H1 (cell line): Measurements from ENCODE around the gene CCL22. TPM values are rescaled to one million over a fixed set of nuclear protein-coding genes. Genes with fewer than 3 reads are reported as not detected.

Source experiments
- CBX5 ChIP-seq: fragments of 300-800, 300-1000 bp; sonication (generic); IDR thresholded peaks from 2 replicates; pipeline ENCODE4 v1.7.1; 2016; ENCODE audit warnings: antibody characterized with exemption, low read length, low read depth
- HDAC2 ChIP-seq, 2 experiments: fragments of 300-600 bp in 1 of 2; sonication (generic) in 1 of 2; IDR thresholded peaks; 2 replicates each; pipeline ENCODE4 v1.6.1; 2011 to 2012; ENCODE audit warnings: low read depth in 2 of 2, low read length in 2 of 2, mild to moderate bottlenecking in 2 of 2, moderate library complexity in 2 of 2, borderline replicate concordance in 1 of 2, inconsistent platforms in 1 of 2
- POLR2A ChIP-seq, 2 experiments: IDR thresholded peaks; 1 replicate in 1 of 2; 2 replicates in 1 of 2; pipeline ENCODE4 v1.6.1; 2011; ENCODE audit warnings: low read depth in 2 of 2, low read length in 2 of 2, mild to moderate bottlenecking in 2 of 2; ENCODE audit errors: control extremely low read depth in 1 of 2
- RXRA ChIP-seq: IDR thresholded peaks from 2 replicates; pipeline ENCODE4 v1.6.1; 2011; ENCODE audit warnings: low read depth, mild to moderate bottlenecking, low read length, moderate library complexity; ENCODE audit not compliant: insufficient read depth
- TEAD4 ChIP-seq: IDR thresholded peaks from 2 replicates; pipeline ENCODE4 v1.6.1; 2012; ENCODE audit warnings: low read depth, low read length, inconsistent platforms, mixed read lengths
- ZNF274 ChIP-seq: IDR thresholded peaks from 2 replicates; pipeline ENCODE4 v1.7.0; 2012; ENCODE audit warnings: low read length, borderline replicate concordance; ENCODE audit errors: extremely low read depth
- polyA plus RNA-seq, 7 experiments: library from polyadenylated mRNA; depleted of rRNA in 3 of 7; stranded (reverse) in 5 of 7; unstranded in 2 of 7; fragments of >200 nt in 5 of 7; fragments of 200-250 nt in 2 of 7; gene quantifications; 1 replicate in 5 of 7; 2 replicates in 1 of 7; 4 replicates in 1 of 7; pipeline versions ENCODE4 v1.2.1 to v1.2.3, GENCODE V29; 2011 to 2013; ENCODE audit warnings: missing spikeins in 2 of 7, mixed read lengths in 2 of 7
- total RNA-seq: library from RNA; stranded (reverse); fragmentation: NEBNext Ultra II Directional; extraction: Animal tissue kit (Norgen Biotek cat#: 25700); gene quantifications from 2 replicates; pipeline ENCODE4 v1.2.1, GENCODE V29; 2021
- TF ChIP-seq, protein P1 (sequence below): fragments of 300-600 bp; sonication (generic); IDR thresholded peaks from 2 replicates; pipeline ENCODE4 v1.7.1; 2012; ENCODE audit warnings: low read length, moderate library complexity, mild to moderate bottlenecking, inconsistent platforms; ENCODE audit not compliant: insufficient replicate concordance

Gene CCL22
- total and polyA plus RNA-seq, 2 of the 8 experiments (the other 6 are each of a cell fraction or from before 2014, with no cell fraction given) = not detected

DNA sequence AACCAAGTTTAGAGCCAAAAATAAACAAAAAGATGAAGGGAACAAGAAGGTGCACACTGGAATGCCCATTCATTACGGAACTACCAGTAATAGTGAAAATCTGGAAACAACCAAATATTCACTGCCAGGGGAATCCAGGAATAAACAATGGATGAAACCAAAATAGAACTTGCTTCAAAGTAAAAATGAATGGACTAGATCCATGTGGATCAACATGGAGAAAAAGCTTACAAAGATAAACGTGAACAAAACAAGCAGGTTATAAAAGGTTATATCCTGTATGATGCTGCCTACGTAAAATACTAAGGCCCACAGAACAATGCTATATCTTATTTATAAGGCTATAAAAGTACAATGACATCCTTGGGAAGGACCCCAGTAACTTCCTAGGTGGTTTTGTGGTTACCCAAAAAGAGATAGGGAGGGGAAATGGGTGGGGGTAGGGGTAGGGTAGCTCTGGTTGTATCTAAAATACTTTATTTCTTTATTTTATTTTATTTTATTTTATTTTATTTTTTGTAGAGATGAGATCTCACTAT is 12.8 kb upstream of the CCL22 start (continued):
- no peak for TF ChIP-seq HDAC2 (IDR thresholded peaks at IDR 0.05; ENCODE audit: borderline replicate concordance in 1 of 2, low read depth in 2 of 2, low read length in 2 of 2)
- TF ChIP-seq ZNF274 = no peak
- TF ChIP-seq, protein P1, sequence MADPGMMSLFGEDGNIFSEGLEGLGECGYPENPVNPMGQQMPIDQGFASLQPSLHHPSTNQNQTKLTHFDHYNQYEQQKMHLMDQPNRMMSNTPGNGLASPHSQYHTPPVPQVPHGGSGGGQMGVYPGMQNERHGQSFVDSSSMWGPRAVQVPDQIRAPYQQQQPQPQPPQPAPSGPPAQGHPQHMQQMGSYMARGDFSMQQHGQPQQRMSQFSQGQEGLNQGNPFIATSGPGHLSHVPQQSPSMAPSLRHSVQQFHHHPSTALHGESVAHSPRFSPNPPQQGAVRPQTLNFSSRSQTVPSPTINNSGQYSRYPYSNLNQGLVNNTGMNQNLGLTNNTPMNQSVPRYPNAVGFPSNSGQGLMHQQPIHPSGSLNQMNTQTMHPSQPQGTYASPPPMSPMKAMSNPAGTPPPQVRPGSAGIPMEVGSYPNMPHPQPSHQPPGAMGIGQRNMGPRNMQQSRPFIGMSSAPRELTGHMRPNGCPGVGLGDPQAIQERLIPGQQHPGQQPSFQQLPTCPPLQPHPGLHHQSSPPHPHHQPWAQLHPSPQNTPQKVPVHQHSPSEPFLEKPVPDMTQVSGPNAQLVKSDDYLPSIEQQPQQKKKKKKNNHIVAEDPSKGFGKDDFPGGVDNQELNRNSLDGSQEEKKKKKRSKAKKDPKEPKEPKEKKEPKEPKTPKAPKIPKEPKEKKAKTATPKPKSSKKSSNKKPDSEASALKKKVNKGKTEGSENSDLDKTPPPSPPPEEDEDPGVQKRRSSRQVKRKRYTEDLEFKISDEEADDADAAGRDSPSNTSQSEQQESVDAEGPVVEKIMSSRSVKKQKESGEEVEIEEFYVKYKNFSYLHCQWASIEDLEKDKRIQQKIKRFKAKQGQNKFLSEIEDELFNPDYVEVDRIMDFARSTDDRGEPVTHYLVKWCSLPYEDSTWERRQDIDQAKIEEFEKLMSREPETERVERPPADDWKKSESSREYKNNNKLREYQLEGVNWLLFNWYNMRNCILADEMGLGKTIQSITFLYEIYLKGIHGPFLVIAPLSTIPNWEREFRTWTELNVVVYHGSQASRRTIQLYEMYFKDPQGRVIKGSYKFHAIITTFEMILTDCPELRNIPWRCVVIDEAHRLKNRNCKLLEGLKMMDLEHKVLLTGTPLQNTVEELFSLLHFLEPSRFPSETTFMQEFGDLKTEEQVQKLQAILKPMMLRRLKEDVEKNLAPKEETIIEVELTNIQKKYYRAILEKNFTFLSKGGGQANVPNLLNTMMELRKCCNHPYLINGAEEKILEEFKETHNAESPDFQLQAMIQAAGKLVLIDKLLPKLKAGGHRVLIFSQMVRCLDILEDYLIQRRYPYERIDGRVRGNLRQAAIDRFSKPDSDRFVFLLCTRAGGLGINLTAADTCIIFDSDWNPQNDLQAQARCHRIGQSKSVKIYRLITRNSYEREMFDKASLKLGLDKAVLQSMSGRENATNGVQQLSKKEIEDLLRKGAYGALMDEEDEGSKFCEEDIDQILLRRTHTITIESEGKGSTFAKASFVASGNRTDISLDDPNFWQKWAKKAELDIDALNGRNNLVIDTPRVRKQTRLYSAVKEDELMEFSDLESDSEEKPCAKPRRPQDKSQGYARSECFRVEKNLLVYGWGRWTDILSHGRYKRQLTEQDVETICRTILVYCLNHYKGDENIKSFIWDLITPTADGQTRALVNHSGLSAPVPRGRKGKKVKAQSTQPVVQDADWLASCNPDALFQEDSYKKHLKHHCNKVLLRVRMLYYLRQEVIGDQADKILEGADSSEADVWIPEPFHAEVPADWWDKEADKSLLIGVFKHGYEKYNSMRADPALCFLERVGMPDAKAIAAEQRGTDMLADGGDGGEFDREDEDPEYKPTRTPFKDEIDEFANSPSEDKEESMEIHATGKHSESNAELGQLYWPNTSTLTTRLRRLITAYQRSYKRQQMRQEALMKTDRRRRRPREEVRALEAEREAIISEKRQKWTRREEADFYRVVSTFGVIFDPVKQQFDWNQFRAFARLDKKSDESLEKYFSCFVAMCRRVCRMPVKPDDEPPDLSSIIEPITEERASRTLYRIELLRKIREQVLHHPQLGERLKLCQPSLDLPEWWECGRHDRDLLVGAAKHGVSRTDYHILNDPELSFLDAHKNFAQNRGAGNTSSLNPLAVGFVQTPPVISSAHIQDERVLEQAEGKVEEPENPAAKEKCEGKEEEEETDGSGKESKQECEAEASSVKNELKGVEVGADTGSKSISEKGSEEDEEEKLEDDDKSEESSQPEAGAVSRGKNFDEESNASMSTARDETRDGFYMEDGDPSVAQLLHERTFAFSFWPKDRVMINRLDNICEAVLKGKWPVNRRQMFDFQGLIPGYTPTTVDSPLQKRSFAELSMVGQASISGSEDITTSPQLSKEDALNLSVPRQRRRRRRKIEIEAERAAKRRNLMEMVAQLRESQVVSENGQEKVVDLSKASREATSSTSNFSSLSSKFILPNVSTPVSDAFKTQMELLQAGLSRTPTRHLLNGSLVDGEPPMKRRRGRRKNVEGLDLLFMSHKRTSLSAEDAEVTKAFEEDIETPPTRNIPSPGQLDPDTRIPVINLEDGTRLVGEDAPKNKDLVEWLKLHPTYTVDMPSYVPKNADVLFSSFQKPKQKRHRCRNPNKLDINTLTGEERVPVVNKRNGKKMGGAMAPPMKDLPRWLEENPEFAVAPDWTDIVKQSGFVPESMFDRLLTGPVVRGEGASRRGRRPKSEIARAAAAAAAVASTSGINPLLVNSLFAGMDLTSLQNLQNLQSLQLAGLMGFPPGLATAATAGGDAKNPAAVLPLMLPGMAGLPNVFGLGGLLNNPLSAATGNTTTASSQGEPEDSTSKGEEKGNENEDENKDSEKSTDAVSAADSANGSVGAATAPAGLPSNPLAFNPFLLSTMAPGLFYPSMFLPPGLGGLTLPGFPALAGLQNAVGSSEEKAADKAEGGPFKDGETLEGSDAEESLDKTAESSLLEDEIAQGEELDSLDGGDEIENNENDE = no peak
- TF ChIP-seq CBX5 = no peak
- no peak for TF ChIP-seq TEAD4
- no peak for TF ChIP-seq RXRA
- no peak for TF ChIP-seq POLR2A (IDR thresholded peaks at IDR 0.05; ENCODE audit: control extremely low read depth in 1 of 2, low read depth in 2 of 2, low read length in 2 of 2)
- TF ChIP-seq, all 59 proteins: peak for 0
